Brain microvascular endothelial cell (primary cell): ENCODE data around the gene CLDN1.

ENCODE experiments used
- DNase-seq: peaks from one replicate; pipeline ENCODE4 v3.0.0-alpha.2; 2020
- H3K27ac ChIP-seq: fragments of 250-450 bp; sonication (Bioruptor Pico); 2 replicates; pipeline ENCODE4 v1.5.1; 2020; ENCODE audit warnings: mild to moderate bottlenecking, moderate library complexity
- H3K27me3 ChIP-seq: fragments of 250-450 bp; sonication (Bioruptor Pico); replicated peaks from 2 replicates; pipeline ENCODE4 v1.5.1; 2020; ENCODE audit warnings: mild to moderate bottlenecking
- H3K36me3 ChIP-seq: fragments of 250-450 bp; sonication (Bioruptor Pico); replicated peaks from 2 replicates; pipeline ENCODE4 v1.5.1; 2020; ENCODE audit warnings: mild to moderate bottlenecking
- H3K4me3 ChIP-seq: 2 replicates; pipeline ENCODE4 v1.5.1; 2011; ENCODE audit warnings: low read depth, mild to moderate bottlenecking, control low read depth, low read length, moderate library complexity
- in situ Hi-C: cut with HindIII; loops from 2 replicates; pipeline ENCODE4 v1.10.0; 2017; ENCODE audit warnings: low sequenced_read_pairs, low pct_ligation_motif_present
- TF ChIP-seq, protein P1 (sequence below): IDR thresholded peaks from 2 replicates; pipeline ENCODE4 v1.5.1; 2011; ENCODE audit warnings: low read depth, mild to moderate bottlenecking, moderate library complexity, low read length, control low read depth, inconsistent platforms; ENCODE audit errors: missing control alignments

Gene CLDN1

GRCh38 chr3:190366133-190366532 lies 43.9 kb upstream of the CLDN1 start:
- no peak overlapping the region for H3K27ac ChIP-seq
- no peak overlapping the region for H3K4me3 ChIP-seq
- no peaks in the 10 kb centered on the region for H3K27me3 ChIP-seq
- TF ChIP-seq, protein P1, sequence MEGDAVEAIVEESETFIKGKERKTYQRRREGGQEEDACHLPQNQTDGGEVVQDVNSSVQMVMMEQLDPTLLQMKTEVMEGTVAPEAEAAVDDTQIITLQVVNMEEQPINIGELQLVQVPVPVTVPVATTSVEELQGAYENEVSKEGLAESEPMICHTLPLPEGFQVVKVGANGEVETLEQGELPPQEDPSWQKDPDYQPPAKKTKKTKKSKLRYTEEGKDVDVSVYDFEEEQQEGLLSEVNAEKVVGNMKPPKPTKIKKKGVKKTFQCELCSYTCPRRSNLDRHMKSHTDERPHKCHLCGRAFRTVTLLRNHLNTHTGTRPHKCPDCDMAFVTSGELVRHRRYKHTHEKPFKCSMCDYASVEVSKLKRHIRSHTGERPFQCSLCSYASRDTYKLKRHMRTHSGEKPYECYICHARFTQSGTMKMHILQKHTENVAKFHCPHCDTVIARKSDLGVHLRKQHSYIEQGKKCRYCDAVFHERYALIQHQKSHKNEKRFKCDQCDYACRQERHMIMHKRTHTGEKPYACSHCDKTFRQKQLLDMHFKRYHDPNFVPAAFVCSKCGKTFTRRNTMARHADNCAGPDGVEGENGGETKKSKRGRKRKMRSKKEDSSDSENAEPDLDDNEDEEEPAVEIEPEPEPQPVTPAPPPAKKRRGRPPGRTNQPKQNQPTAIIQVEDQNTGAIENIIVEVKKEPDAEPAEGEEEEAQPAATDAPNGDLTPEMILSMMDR, result no peak
- no peaks in the 10 kb centered on the region for H3K36me3 ChIP-seq
- DNase-seq, result no peak
- in situ Hi-C loops, result no loop called here

GRCh38 chr3:190362258-190362657 lies 40.0 kb upstream of the CLDN1 start:
- H3K4me3 ChIP-seq, result no peak overlapping the region

DNA sequence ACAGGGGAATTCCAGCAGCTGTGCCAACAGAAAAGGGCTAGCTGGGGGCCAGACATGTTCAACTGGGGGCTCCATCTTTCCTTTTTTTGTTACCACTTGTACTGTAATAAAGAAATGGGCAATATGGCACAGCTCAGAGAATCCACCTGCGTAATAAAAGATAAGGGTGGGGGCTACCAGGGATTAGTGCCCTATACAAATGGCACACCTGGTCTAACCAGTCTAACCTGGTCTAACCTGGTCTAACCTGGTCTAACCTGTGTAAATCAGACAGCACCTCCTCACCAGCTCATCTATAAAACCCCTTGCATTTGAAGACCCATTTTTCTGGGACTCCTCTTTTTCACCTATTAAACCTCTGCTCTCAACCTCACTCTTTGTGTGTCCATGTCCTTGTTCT lies 39.5 kb upstream of the CLDN1 start:
- in situ Hi-C loops, result no loop called here
- H3K27me3 ChIP-seq, result no peaks in the 10 kb centered on the region
- no peak for DNase-seq
- no peak overlapping the region for H3K4me3 ChIP-seq
- TF ChIP-seq, protein P1, result no peak
- H3K36me3 ChIP-seq, result no peaks in the 10 kb centered on the region
- no peak overlapping the region for H3K27ac ChIP-seq

More at GRCh38 chr3:190362258-190362657, 40.0 kb upstream of the CLDN1 start:
- Histone ChIP-seq H3K27ac (no peak overlapping the region), H3K36me3 (no peaks in the 10 kb centered on the region), H3K27me3 (no peaks in the 10 kb centered on the region)
- in situ Hi-C loops, result no loop called here
- no peak for DNase-seq
- TF ChIP-seq, protein P1, result no peak

- no peak overlapping the region for H3K27ac ChIP-seq
- no peak overlapping the region for H3K4me3 ChIP-seq
- in situ Hi-C loops, result no loop called here
- TF ChIP-seq, protein P1, result no peak
- H3K27me3 ChIP-seq, result no peaks in the 10 kb centered on the region
- DNase-seq, result no peak
- H3K36me3 ChIP-seq, result no peaks in the 10 kb centered on the region
Observed at GRCh38 chr3:190360228-190360627, 38.0 kb upstream of the CLDN1 start.

DNA sequence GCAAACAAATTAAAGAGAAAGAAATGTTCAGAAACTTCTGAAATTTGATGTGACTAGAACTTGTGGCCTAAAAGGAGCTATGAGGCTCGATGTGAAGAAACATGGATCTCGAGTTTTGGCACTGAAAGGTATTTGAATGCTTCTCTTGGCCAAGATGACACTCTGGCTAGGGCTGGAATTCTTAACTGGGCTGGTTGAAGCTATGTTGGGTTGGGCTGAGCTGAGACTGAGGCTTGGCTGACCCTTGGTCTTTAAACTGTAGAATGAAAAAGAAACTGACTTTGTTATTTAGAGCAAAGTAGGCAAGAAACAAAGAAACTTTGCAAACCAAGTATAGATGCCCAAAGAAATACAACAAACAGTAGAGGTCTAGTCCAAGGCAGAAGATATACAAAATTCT lies 37.6 kb upstream of the CLDN1 start:
- Histone ChIP-seq H3K4me3 (no peak overlapping the region), H3K27me3 (no peaks in the 10 kb centered on the region), H3K27ac (no peak overlapping the region), H3K36me3 (no peaks in the 10 kb centered on the region)
- TF ChIP-seq, protein P1, result no peak
- DNase-seq, result no peak
- in situ Hi-C loops, result no loop called here

DNA sequence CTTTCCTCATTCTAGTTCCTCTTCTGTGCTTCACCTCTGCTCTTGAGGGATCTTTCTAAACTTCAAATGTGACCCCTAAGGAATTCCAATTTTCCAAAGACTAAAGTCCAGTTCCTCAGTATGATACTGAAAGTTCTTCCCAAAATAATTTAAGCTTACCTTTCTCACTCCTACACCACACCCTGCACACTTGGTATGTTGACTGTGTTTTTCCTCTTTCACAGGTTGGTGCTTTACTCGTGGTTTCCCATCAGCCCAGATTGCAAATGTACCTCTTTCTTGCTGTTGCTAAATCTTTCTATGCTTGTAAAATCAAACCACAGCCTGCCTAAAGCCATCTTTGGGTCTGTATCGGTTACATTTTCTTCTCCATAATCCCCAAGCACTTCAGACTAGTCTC lies 35.2 kb upstream of the CLDN1 start:
- DNase-seq, result no peak
- H3K27me3 ChIP-seq, result no peaks in the 10 kb centered on the region
- no peak overlapping the region for H3K4me3 ChIP-seq
- TF ChIP-seq, protein P1, result no peak
- H3K36me3 ChIP-seq, result no peaks in the 10 kb centered on the region
- in situ Hi-C loops, result no loop called here
- no peak overlapping the region for H3K27ac ChIP-seq
